HS-27A (cell line): ENCODE results near the gene SECTM1.
"Not testable (repeated sequence)": the region's sequence is repeated elsewhere in the genome, so short reads cannot be mapped to it uniquely, and the experiment has no call there.

Experiments
- DNase-seq: peaks from one replicate; pipeline ENCODE4 v3.0.0-alpha.2; 2012; ENCODE audit warnings: low read depth, missing footprints

SECTM1 gene

DNA sequence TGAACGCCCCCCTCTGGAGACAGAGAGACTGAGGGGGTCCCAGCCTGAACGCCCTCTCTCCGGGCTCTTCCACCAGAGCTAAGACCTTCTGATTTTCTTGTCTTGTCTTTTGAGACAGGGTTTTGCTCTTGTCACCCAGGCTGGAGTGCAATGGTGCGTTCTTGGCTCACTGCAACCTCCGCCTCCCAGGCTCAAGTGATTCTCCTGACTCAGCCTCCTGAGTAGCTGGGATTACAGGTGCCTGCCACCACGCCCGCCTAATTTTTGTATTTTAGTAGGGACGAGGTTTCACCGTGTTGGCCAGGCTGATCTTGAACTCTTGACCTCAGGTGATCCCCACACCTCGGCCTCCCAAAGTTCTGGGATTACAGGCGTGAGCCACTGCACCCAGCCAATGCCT lies 14.4 kb upstream of the SECTM1 start:
- not testable (repeated sequence) for DNase-seq

DNA sequence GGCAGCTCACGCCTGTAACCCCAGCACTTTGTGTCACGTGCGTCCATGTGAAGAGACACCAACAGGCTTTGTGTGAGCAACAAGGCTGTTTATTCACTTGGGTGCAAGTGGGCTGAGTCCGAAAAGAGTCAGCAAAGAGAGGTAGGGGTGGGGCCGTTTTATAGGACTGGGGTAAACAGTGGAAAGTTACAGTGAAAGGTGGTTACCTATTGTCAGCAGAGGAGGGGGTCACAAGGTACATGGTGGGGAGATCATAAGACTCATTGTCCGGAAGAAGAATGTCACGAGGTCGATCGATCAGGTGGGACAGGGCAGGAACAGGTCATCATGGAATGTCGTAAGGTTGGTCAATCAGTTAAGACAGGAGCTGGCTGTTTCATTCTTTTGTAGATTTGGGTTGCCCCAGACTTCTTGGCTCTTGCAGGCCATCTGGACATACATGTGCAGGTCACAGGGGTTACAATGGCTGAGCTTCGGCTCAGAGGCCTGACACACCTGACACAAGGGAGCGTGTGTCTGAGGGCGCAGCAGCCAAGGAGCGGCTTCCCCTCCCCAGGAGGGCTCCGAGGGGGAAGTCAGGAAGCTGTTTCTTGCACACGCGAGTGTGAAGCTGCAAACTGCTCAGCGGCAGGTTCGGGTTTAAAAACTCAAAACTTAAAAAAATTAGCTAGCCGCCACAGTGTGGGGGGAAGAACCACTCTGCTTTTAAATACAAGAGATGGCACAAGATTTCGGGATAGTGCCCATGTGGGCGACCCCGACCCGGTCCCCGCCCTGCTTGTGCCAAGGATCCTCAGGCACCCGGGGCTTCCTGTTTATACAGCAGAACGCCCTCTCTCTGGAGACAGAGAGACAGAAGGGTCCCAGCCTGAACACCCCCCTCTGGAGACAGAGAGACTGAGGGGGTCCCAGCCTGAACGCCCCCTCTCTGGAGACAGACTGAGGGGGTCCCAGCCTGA lies 13.1 kb upstream of the SECTM1 start:
- DNase-seq: no peak

DNA sequence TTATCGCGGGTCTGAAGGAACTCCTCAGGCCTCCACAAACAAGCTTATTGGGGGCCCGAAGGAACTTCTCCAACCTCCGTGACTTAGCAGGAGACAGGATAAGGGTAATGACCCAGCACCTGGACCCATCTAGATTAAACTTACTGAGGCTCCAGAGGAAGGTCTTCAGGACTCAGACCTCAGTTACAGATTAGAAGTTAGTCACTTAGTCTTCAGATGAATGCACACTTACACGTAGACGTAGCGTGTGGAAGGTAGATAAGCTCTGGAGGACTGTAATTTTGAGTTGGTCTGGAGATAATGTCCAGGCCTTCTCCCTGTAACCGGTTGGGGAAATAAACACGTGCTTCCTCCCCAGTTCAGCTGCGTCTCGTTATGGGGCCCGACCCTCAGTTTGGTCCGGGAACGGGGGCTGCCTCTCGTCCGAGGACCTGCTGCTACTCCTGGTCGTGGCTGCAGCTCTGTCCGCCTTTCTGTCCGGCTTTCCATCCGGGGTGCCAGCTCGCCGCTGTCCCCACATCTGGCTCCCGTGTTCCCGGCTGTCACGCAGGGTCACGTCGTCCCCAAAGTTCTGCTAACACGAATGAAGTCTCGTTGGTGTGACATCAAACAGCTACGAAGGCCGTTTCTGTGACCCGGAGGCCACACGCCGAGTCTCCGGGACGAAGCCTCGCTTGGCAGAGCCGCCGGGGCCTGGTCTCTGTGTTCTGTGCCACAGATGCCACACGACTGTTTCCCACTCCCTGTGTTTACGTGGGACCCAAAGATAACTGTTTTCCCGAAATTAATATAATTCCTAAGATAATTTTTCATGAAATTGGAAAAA lies 11.8 kb upstream of the SECTM1 start:
- DNase-seq: no peak

DNA sequence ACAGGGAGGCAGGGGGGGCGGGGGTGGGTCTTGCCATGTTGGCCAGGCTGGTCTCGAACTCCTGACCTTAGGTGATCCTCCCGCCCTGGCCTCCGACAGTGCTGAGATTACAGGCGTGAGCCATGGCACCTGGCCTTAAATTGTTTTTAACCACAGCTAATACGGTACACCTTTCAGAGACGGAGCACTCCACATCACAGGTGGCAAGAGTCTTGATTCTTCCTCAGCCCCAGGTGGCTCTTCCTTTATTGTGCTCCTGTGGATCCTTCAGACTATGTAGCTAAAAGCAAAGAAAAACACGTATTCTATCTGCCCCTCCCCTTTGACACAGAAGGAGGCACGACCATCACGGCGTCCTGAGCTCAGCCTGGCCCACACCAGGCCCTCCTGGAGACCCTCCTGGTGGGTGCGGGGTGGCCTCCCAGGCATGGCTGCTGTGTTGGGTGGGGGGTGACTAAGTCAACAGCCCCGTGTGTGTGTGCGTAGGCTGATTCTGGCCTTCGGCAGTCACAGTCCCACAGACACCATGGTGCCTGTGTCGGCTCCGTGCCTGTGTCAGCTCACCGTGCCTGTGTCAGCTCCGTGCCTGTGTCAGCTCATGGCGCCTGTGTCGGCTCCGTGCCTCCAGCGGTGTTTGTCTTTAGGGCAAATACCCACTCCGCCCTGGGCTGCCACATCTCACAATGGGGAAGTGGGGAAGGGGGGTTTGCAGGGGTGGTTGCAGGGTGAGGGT lies 10.8 kb upstream of the SECTM1 start:
- DNase-seq: no peak

GRCh38 chr17:82343560-82343959 lies 10.0 kb upstream of the SECTM1 start:
- no peak for DNase-seq

GRCh38 chr17:82342361-82343079 lies 9.0 kb upstream of the SECTM1 start:
- DNase-seq: no peak

- no peak for DNase-seq
Observed at GRCh38 chr17:82339634-82340580, 6.3 kb upstream of the SECTM1 start.

DNA sequence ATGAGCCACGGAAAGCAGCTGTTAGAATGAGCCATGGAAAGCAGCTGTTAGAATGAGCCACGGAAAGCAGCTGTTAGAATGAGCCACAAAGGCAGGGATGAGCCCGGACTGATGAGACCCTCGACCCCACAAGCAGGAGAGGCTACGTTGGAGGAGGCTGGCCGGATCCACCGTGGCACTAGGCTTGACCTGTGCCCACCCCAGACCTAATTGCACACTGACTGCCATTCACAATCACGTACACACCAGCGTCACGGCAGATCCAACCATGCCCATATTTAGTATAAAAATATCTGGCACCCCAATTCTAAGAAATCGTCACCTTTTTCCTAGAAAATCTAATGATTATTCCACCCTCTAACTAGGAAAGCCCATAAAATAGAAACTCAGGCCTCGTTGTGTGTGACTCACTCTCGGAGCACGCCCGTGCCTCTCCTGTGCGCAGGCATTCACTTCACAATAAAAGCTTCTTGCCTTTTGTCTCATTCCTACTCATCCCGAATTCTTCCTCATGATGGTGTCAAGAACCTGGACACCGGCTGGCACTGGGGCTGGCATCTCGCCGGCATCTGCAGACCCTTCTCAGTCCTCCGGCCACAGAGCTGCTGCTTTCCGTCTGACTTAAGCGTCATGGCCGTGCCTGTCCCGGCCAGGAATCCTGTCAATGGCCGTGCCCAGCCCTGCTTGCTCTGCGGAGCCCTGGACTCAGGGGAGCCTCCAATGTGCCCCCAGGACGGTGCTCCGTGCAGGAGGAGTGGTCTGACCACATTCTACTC lies 5.5 kb upstream of the SECTM1 start:
- peak; percentile 38 for DNase-seq

- no peak for DNase-seq
Observed at GRCh38 chr17:82334622-82335394, 1.2 kb upstream of the SECTM1 start.

DNA sequence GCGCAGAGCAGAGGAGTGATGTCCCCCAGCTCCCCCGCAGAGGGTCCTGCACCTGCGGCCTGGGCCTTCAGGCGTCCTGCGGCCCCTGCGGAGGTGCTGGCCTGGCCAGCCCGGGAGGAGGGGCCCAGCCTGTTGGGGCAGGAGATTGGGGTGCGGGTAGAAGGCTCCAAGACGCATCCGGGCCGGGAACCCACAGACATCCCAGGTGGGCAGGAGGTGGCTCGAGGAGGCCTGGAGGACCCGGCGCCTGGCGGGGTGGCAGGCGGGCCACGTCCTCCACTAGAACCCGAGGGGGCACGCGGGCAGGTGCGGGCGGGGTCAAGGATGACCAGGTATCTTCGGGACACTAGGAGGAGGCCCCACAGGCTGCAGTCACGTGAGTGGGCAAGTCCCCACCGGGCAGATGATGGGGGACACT lies 647 bp upstream of the SECTM1 start:
- no peak for DNase-seq

DNA sequence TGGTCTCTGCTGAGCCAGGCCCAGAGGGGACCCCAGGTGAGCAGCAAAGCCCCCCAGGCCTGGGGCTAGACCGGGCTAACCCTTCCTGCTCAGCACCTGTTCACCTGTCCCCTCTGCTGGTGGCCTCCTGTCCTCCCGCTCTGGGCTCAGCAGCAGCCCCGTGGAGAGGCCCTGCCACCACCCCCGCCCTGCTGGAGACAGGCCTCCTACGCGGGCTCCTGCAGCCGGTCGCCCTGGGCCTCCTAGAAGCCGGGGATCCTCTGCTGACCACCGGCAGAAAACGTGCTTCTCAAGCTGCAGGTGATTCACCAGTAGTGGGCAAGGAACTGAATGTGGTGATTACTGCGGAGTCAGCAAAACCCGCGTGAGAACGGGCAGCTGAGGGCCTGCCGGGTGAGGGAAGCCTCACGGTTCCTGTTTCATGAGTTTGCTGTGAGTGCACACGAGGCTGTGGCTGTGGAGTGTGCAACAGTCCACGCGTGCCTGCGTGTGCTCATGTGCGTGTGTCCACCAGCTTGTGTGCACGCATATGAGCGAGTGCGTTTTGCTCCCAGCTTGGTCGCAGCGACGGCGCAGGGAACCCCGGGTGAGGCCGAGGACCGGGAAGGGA lies 792 bp downstream of the SECTM1 start:
- DNase-seq: no peak

GRCh38 chr17:82331345-82331939 lies 2.1 kb downstream of the SECTM1 start:
- no peak for DNase-seq

DNA sequence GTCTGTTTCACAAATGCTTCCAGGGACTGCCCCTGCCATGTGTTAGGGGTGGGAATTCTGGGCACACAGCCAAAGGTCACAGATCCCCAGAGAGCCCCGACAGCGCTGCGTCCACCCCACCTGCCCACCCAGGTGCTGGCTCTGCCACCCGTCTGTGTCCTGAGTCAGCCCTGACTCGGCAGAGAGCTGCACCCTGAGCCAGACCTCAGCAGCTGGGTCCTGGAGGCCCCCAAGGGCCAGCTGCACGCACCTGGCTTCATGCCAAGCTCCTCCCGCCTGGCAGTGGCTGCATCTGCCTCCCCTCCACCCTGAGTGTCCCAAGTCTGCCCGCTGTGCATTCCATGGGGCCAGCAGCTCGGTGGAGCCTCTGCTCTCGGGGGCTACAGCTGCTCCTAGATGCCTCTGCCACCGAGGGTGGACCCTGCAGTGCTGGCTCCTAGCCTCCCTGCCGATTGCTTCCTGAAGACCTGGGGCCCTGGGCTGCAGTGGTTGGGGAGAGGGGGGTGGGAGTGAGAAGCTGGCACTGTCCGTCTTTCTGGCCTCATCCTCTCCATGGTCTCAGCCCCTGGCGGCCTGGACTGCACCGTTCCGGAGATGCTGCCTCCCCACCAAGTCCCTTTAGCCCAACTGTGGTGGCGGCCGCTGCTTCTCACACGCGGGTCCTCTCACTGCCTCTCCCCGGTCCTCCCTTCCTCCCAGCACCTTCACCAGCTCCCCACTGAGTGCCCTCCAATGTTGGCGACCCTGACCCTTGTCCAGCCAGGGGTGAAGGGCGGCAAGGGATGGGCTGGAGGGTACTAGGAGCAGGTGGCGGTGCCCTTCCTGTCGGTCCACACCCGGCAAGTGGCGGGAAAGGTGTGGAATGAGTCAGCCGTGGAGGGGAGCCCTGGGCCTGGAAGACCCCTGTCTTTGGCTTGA lies 3.0 kb downstream of the SECTM1 start:
- DNase-seq: peak; percentile 12

- DNase-seq: no peak
Observed at GRCh38 chr17:82329683-82330321, 3.8 kb downstream of the SECTM1 start.

DNA sequence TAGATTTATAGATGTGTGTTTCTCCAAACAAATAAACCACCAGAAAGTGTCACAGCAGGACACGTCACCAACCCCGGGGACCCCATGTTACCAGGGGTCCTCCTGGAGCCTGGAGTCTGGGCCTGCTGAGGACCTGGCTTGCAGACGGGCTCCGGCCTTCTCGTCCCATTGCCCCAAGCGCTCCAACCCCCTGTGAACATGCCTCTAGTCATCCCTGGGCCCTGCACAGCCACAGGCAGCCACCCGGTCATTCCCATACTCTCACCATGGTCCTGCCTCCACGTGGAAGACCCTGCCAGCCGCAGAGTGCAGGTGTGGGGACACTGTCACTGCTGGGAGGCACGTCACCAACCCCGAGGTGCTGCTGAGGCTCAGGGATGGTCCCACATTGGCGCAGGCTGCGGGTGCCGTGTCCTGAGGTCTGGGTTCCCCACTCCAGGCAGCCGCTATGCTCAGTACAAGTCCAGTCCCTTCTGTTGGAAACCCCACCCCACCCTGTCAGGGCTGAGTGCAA lies 4.5 kb downstream of the SECTM1 start:
- DNase-seq: no peak
